NT2/D1 (cell line): ENCODE results near the gene GPR32.

Experiments
- SUZ12 ChIP-seq: IDR thresholded peaks from 2 replicates; pipeline ENCODE4 v1.6.1; 2011; ENCODE audit not compliant: insufficient read length, insufficient read depth; ENCODE audit errors: extremely low read depth
- YY1 ChIP-seq: IDR thresholded peaks from 2 replicates; pipeline ENCODE4 v1.6.1; 2011; ENCODE audit not compliant: insufficient read length, insufficient read depth

DNA sequence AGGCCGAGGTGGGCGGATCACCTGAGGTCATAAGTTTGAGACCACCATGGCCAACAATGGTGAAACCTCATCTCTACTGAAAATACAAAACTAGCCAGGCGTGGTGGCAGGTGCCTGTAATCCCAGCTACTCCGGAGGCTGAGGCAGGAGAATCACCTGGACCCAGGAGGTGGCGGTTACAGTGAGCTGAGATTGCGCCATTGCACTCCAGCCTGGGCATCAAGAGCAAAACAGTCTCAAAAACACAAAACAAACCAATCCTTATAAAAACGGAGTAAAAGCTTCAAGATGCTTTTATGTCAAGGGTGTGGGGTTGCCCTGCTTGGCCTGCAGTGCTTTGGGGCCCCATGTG is 27.1 kb downstream of the GPR32 start:
- TF ChIP-seq YY1: no peak
- no peak for TF ChIP-seq SUZ12
